ENCODE data around the gene CLDN2.
"Not testable (repeated sequence)": the region's sequence is repeated elsewhere in the genome, so short reads cannot be mapped to it uniquely, and the experiment has no call there.

The CLDN2 gene, protein sequence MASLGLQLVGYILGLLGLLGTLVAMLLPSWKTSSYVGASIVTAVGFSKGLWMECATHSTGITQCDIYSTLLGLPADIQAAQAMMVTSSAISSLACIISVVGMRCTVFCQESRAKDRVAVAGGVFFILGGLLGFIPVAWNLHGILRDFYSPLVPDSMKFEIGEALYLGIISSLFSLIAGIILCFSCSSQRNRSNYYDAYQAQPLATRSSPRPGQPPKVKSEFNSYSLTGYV

DNA sequence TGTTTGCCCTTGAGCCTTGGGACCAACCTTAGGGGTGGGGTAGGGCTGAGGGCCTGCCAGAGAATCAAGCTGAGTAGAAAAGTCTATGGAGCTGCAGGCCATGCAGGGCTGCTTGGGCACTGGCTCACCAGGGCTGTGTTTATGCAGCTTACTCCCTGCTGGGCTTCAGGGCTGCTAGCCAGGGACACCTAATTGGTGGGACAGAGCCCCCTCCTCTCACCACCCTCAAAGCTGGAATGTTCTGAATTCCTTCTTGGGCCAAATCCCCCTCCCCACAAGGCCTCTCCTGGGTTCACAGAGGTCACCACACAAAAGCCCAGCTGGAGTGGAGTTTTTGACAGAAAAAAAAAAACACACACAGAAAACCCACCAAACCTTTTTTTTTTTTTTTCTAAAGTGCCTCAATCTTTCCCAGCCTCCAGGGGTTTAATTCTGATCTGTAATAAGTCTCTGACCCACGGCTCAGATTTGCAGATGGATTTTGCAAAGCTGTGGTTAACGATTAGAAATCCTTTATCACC is at the start of gene CLDN2:
TSS of gene CLDN2 (plus strand) at position 471 of the 521 bp plus-strand sequence. CDS start 7,827 bp downstream, outside the sequence.
- DNase-seq (ENCODE audit: low read depth in 2 of 2), result no peak

DNA sequence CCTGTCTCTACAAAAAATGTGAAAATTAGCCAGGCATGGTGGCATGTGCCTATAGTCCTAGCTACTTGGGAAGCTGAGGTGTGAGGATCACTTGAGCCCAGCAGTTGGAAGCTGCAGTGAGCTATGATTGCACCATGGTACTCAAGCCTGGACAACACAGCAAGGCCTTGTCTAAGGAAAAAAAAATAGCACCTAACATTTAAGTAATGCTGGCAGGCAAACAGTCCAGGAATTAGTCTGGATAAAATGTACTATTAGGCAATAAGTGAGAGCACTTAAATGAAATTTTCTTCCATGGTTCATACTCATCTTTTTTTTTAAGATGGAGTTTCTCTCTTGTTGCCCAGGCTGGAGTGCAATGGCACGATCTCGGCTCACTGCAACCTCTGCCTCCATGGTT is 47.4 kb upstream of the CLDN2 start:
- DNase-seq (ENCODE audit: low read depth in 2 of 2), result not testable (repeated sequence)

- DNase-seq (ENCODE audit: low read depth in 2 of 2), result no peak
These were observed 46.1 kb upstream of the CLDN2 start for GRCh38 chrX:106874075-106874474.

GRCh38 chrX:106875151-106875550 is 45.1 kb upstream of the CLDN2 start:
- DNase-seq (ENCODE audit: low read depth in 2 of 2), result no peak

DNA sequence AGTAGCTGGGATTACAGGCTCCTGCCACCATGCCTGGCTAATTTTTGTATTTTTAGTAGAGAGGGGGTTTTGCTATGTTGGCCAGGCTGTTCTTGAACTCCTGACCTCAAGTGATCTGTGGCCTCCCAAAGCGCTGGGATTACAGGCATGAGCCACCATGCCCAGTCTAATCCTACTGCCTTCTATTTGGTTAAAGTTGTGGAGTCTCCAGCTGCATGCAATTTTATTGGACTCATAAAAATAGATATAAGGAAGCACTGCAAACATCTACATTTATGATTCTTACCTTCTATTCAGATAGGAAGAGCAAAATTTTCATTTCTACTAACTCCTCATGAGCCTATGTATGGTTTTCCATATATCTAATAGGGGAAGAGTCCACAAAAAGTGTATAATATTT is 30.7 kb upstream of the CLDN2 start:
- DNase-seq (ENCODE audit: low read depth in 2 of 2), result no peak

- no peak for DNase-seq (ENCODE audit: low read depth in 2 of 2)
These were observed 28.3 kb upstream of the CLDN2 start for GRCh38 chrX:106891762-106892460.

DNA sequence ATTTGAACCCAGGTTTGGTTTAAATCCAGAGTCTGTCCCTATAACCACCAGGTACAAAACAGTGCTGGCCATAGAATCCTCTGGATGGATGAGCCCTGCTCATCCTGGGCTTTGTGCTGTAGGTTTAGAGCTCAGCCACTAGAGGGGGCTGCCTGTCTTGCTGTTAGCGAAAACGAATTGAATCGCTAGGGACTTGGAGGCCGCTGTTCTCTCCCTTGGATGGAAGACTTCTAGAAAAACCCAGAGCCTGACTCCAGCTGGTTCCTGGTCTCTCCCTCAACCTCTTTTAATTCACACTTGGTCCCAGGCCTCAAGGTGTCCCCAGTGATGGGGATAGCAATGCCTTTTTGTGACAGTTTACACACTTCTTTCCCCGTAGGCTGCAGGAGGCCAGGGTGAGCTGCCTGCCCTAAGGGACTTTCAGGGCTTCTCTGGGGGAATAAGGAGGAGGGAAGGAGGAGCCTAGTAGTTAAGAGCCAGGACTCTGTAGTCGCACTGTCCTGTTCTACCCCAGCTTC is 25.8 kb upstream of the CLDN2 start:
- peak in 1 of 2 donors; percentile 7 for DNase-seq (ENCODE audit: low read depth in 2 of 2)

DNA sequence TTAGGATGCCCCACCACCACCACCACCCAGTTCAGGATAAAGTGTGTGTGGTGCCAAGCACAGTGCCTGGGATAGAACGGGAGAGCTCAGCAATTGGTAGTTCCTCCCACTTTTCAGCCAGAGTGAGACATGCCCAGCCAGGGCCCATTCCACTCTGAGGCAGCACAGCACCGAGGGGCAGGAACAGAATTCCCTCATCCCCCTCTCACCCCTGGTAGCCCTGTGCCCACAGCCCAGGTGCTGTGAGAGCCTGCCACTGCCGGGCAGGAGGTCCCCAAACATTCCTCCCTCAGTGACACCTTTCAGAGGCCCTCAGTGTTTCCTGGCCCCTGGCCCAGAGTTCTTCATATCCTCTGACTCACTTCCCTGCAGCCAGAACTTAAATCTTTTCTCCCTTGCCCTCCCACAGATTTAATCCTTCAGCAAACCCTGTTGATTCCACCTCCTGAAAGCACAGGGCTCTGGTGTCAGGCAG is 25.2 kb upstream of the CLDN2 start:
- no peak for DNase-seq (ENCODE audit: low read depth in 2 of 2)

DNA sequence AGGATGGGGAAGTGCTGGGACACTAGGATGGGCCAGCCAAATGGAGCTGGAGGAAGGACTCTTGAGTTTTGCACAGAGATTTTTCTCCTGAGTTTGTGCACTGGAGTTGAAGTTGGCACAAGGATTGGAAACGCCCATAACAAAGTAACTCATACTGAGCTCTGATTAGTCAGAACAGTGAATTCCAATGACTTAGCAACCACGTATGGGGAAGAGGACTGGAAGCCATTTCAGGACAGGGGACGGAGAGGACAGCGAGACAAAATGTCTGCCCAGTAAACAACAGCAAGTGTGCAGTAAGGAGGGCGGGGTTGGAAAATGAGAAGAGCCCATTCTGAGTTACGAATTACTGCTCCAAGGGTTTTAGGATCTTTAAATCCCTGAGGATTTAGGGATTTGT is 22.9 kb upstream of the CLDN2 start:
- DNase-seq (ENCODE audit: low read depth in 2 of 2), result no peak

GRCh38 chrX:106898462-106898861 is 21.7 kb upstream of the CLDN2 start:
- no peak for DNase-seq (ENCODE audit: low read depth in 2 of 2)

DNA sequence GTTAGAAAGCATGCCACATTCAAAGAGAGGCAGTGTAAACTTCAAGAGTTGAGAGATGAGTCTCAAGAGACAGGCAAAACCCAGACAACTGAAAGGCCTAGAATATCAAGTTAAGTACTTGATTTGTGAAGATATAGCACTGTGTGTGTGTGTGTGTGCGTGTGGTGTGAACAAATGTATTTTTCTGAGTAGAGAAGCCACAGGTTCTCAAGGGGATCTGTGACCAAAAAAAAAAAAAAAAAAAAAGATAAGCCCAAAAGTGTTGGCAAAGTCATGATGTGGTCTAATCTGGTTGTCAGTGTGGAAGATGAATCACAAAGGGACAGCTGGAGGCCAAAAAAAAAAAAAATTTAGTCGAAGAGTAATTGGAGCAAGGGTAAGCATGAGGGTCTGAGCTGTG is 20.9 kb upstream of the CLDN2 start:
- no peak for DNase-seq (ENCODE audit: low read depth in 2 of 2)

GRCh38 chrX:106899841-106900240 is 20.4 kb upstream of the CLDN2 start:
- no peak for DNase-seq (ENCODE audit: low read depth in 2 of 2)

GRCh38 chrX:106901341-106901740 is 18.9 kb upstream of the CLDN2 start:
- DNase-seq (ENCODE audit: low read depth in 2 of 2), result no peak

DNA sequence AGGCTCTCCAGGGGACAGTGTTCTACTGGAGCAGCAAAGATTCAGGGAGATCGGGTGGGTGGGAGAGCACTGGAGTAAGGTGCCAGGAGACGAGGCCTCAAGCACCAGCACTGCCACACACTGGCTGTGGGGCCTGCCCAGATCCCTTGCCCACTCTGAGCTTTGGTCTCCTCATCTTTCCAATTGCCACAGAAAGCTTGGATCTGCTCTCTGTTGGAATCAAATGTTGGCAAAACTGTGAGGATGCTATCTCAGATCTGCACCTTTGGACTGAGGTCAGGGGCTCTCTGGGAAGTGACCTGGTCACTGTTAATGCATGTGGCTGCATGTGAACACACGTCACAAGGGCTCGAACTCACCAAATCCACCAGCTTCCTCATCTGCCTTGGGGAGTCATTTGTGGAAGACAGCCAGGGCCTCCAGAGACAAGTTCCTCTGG is 18.4 kb upstream of the CLDN2 start:
- no peak for DNase-seq (ENCODE audit: low read depth in 2 of 2)

DNA sequence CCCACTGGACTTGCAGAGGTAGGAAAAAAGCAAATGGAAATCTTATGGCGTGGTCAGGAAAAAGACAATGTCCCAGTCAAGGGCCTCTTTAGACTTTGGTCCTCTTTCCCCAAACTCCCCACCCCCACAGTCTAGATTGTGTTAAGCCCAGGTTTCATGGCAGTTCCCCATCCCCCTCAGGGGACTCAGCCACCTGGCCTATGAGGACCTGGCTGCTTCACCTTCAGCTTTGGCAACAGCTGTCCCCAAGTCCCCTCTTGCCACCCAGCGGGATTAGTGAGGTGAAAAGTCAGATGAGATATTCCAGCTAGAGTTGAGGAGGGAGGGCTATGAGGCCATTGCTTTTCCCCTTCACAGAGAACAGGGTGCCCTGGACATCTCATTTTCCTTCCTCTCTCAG is 17.5 kb upstream of the CLDN2 start:
- DNase-seq (ENCODE audit: low read depth in 2 of 2), result no peak

- no peak for DNase-seq (ENCODE audit: low read depth in 2 of 2)
These were observed 16.8 kb upstream of the CLDN2 start, which contains the start of gene RIPPLY1 for GRCh38 chrX:106903291-106903824. RIPPLY1 (minus strand) TSS chrX:106903341; CDS start chrX:106903287, 54 bp downstream.

- no peak for DNase-seq (ENCODE audit: low read depth in 2 of 2)
These were observed 16.2 kb upstream of the CLDN2 start for GRCh38 chrX:106903856-106904528.

DNA sequence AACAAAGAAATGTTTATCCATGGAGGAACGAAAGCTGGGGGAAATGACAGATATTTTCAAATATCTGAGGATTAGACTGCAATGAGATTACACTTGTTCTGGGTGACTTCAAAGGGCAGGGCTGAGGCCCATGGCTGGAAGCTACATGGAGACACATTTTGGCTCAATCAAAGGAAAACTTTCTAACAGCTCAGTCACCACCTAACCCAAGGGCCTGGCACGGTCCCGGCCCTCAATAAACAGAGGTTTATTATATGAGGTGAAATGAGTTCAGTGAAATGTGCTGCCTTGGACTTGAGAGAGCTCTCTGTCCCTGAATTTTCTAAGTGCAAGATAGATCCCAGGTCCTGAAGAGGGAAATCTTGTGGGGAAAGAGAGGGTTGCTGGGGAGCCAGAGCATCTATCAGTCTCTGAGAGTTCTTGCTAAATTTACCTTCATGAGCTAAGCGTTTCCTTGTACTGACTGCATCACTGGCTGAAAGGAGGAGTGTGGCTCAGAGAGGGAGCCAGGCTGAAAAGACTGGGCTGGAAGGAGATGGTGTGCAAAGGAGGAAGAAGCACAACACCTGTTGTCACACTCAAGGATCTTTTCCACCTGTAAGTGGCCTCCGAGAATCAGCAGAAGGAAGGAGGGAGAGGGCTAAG is 15.0 kb upstream of the CLDN2 start:
- no peak for DNase-seq (ENCODE audit: low read depth in 2 of 2)

DNA sequence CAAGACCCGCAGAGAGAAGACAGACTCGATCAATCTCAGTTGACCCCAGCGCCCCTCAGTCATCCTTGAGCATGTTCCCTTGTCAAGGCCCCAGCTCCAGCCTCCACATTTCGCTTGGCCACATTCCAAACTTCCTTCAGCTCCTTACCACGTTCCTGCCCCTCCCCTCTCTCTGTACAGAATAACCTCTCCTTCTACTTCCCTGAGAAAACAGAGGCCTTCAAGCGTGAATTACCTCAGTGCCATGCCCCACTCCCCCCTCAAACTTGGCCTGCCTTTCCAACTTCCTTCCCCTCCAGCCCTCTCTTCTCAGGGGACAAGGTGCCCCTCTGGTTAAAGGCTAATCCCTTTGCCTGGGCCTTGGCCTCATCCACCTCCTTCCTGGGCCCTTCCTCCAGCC is 13.8 kb upstream of the CLDN2 start:
- DNase-seq (ENCODE audit: low read depth in 2 of 2), result no peak

DNA sequence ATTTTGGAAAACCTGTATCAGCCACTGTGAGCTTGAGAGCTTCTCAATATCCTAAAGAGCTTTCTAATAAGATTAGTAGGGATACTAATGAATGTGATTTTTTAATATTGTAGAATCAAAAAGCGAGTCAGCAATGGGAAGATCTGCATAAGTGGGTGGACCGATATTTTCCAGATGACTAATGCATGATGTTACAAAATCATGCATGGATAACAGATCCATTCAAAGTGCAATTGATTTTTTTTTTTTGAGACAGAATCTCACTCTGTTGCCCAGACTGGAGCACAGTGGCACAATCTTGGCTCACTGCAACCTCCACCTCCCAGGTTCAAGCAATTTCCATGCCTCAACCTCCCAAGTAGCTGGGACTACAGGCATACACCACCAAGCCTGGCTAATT is 7.3 kb upstream of the CLDN2 start:
- DNase-seq (ENCODE audit: low read depth in 2 of 2), result no peak

DNA sequence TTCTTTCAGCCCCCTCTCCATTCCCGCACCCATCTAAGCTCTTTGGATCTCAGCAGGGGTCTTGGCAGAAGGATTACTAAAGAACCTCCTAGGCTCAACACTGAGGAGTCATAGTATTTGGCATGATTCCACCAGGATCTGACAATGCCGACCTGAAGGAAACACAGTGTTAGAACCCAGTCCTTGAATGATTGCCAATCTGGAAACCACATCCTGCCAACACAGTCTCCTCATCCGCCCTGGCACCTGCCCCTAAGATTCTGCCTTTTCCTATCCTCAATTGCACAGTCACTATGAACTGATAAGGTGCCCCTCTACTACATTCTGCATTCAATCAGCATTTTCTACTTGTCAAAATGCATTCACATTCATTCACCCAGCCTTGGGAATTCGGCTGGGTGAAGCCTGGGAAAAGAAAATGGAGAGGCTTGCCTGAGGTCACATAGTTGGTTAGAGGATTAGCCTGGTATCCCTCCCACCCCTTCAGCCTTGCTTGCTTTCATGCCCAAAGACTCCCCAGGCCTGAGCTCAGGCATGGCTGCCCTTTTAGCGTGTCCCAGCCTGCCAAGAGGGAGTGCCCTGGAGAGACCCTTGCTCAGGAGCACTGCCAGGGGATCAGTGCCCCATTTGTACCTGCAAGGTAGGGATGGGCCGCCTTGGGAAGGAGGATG is 2.2 kb upstream of the CLDN2 start:
- no peak for DNase-seq (ENCODE audit: low read depth in 2 of 2)
